ENCODE results near the gene DDX10.

The DDX10 gene

GRCh38 chr11:108913204-108913603, 248.3 kb downstream of the DDX10 start:
- no peak for DNase-seq

GRCh38 chr11:108914211-108914610, 249.3 kb downstream of the DDX10 start:
- no peak for DNase-seq

- DNase-seq, result no peak
Measured at GRCh38 chr11:108914981-108915380, 250.1 kb downstream of the DDX10 start.

GRCh38 chr11:108915666-108916065, 250.8 kb downstream of the DDX10 start:
- no peak for DNase-seq

GRCh38 chr11:108916290-108916689, 251.4 kb downstream of the DDX10 start:
- no peak for DNase-seq

GRCh38 chr11:108916935-108917334, 252.1 kb downstream of the DDX10 start:
- DNase-seq, result no peak

GRCh38 chr11:108921211-108921610, 256.3 kb downstream of the DDX10 start:
- no peak for DNase-seq

- no peak for DNase-seq
Measured at GRCh38 chr11:108922241-108922640, 257.4 kb downstream of the DDX10 start.

- no peak for DNase-seq
Measured at GRCh38 chr11:108923413-108923812, 258.5 kb downstream of the DDX10 start.

- no peak for DNase-seq
Measured at GRCh38 chr11:108926171-108926840, 261.4 kb downstream of the DDX10 start.

GRCh38 chr11:108926841-108927577, 262.1 kb downstream of the DDX10 start:
- no peak for DNase-seq

- DNase-seq, result no peak
Measured at GRCh38 chr11:108927791-108928545, 263.1 kb downstream of the DDX10 start.

GRCh38 chr11:108929241-108929640, 264.4 kb downstream of the DDX10 start:
- DNase-seq, result no peak

- no peak for DNase-seq
Measured at GRCh38 chr11:108931168-108931567, 266.3 kb downstream of the DDX10 start.

GRCh38 chr11:108933630-108934029, 268.8 kb downstream of the DDX10 start:
- no peak for DNase-seq

- no peak for DNase-seq
Measured at GRCh38 chr11:108934289-108934688, 269.4 kb downstream of the DDX10 start.

- DNase-seq, result no peak
Measured at GRCh38 chr11:108934696-108935095, 269.8 kb downstream of the DDX10 start.

- no peak for DNase-seq
Measured at GRCh38 chr11:108937746-108938145, 272.9 kb downstream of the DDX10 start.

GRCh38 chr11:108938604-108939003, 273.7 kb downstream of the DDX10 start:
- no peak for DNase-seq

GRCh38 chr11:108939135-108939534, 274.3 kb downstream of the DDX10 start:
- no peak for DNase-seq

- no peak for DNase-seq
Measured at GRCh38 chr11:108943853-108944252, 279.0 kb downstream of the DDX10 start.

GRCh38 chr11:108944471-108945178, 279.8 kb downstream of the DDX10 start:
- no peak for DNase-seq

- no peak for DNase-seq
Measured at GRCh38 chr11:108945341-108945740, 280.5 kb downstream of the DDX10 start.
